Colonic mucosa (tissue), 4 donors: ENCODE measurements around the gene ATP1A3. TPM values are rescaled to one million over a fixed set of nuclear protein-coding genes. Genes with fewer than 3 reads are reported as not detected.

ENCODE experiments used
- DNase-seq: peaks from one replicate; pipeline ENCODE4 v3.0.0-alpha.2; 2020
- H3K27ac ChIP-seq: fragments of 200-600 bp; one replicate; pipeline ENCODE4 v1.8.0; 2021
- H3K27me3 ChIP-seq: fragments of 200-600 bp; one replicate; pipeline ENCODE4 v1.8.0; 2021
- H3K36me3 ChIP-seq: fragments of 200-600 bp; one replicate; pipeline ENCODE4 v1.8.0; 2021
- H3K4me1 ChIP-seq: fragments of 200-600 bp; one replicate; pipeline ENCODE4 v1.8.0; 2021; ENCODE audit warnings: mild to moderate bottlenecking
- H3K4me3 ChIP-seq: fragments of 200-600 bp; one replicate; pipeline ENCODE4 v1.8.0; 2021
- H3K9ac ChIP-seq, 2 donors: one replicate each; pipeline ENCODE4 v1.7.0; 2013; ENCODE audit warnings: control low read depth in 2 of 2, low read depth in 2 of 2, low read length in 2 of 2
- H3K9me3 ChIP-seq: fragments of 200-600 bp; one replicate; pipeline ENCODE4 v1.8.0; 2021
- intact Hi-C: fragments of 100-400 bp; cut with DNase I; formaldehyde crosslinking; loops from one replicate; pipeline ENCODE4 v1.14.1; 2022
- total RNA-seq, 2 donors: library from RNA; stranded (reverse); fragmentation: NEBNext Ultra II Directional in 1 of 2; extraction: Animal tissue kit (Norgen Biotek cat#: 25700) in 1 of 2; gene quantifications; one replicate each; pipeline ENCODE4 v1.2.1, GENCODE V29; 2021
- TF ChIP-seq, protein P1 (sequence below): fragments of 200-600 bp; IDR thresholded peaks from one replicate; pipeline ENCODE4 v1.8.0; 2022; ENCODE audit warnings: antibody characterized with exemption, mild to moderate bottlenecking
- donor health status: healthy.
- donor health status: DM: no; HTN: no; CAD: no.
- donor health status: DM: no; HTN: no; CAD: no.

Gene ATP1A3
- total RNA-seq, 2 donors from 2014 or later = 0.35 to 1.9 TPM

DNA sequence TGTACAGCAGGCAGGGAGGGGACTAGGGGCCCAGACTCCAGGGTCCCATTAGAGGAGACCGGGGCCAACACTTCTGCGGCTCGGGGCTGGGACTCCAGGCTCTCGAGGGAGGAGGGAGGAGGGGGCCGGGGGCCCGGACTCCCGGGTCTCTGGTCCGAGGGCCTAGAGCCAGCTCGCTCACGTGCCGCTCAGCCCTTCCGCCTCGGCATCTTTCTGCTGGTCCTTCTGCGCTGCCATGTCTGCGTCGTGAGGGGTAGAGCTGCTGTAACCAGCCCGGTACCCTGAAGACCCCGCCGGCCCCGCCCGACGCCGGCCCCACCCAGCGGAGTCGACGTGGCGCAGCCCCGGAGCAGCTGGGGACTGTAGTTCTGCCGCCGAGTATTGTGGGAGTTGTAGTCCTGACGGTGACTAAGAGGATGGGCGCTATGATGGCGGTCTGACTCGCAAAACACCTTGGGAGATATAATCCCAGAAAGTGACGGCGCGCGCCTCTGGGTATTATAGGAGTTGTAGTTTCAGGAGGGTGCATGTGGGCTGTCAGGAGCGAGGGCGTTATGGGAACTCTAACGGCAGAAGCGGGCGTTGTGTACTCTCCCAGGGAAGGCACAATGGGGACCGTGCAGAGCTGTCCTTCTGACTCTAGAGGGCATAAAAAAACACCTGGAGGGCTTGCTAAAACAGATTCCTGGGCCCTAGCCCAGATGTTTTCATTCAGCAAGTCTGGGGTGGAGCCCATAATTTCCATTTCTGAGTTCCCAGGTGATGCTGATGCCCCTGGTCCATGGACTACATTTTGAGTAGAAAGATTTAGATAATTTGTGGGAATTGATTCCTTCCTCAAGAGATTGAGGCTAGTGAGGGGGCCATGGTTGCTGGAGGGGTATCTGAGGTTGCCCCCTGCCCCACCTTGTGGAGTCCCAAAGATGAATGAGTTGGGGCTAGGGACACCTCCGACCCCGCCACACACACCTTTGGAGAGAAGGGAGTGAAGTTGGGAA lies 34.7 kb downstream of the ATP1A3 start, which contains the start of gene RABAC1:
TSS of gene RABAC1 (minus strand) at position 266 of the 998 bp plus-strand sequence. CDS start at position 237, 29 bp downstream.
- no peaks in the 10 kb centered on the region for H3K9me3 ChIP-seq
- H3K9ac ChIP-seq = peak within 1 kb of the TSS; percentile 92 to 95
- H3K27me3 ChIP-seq = no peaks in the 10 kb centered on the region
- H3K4me1 ChIP-seq = peaks cover 4% of the 10 kb centered on the region
- H3K27ac ChIP-seq = peak within 1 kb of the TSS; percentile 94
- intact Hi-C loops = no loop called here
- no peaks in the 10 kb centered on the region for H3K36me3 ChIP-seq
- peak within 1 kb of the TSS; percentile 94 for H3K4me3 ChIP-seq
- DNase-seq = peak; percentile 93
- TF ChIP-seq, protein P1, sequence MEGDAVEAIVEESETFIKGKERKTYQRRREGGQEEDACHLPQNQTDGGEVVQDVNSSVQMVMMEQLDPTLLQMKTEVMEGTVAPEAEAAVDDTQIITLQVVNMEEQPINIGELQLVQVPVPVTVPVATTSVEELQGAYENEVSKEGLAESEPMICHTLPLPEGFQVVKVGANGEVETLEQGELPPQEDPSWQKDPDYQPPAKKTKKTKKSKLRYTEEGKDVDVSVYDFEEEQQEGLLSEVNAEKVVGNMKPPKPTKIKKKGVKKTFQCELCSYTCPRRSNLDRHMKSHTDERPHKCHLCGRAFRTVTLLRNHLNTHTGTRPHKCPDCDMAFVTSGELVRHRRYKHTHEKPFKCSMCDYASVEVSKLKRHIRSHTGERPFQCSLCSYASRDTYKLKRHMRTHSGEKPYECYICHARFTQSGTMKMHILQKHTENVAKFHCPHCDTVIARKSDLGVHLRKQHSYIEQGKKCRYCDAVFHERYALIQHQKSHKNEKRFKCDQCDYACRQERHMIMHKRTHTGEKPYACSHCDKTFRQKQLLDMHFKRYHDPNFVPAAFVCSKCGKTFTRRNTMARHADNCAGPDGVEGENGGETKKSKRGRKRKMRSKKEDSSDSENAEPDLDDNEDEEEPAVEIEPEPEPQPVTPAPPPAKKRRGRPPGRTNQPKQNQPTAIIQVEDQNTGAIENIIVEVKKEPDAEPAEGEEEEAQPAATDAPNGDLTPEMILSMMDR = no peak

DNA sequence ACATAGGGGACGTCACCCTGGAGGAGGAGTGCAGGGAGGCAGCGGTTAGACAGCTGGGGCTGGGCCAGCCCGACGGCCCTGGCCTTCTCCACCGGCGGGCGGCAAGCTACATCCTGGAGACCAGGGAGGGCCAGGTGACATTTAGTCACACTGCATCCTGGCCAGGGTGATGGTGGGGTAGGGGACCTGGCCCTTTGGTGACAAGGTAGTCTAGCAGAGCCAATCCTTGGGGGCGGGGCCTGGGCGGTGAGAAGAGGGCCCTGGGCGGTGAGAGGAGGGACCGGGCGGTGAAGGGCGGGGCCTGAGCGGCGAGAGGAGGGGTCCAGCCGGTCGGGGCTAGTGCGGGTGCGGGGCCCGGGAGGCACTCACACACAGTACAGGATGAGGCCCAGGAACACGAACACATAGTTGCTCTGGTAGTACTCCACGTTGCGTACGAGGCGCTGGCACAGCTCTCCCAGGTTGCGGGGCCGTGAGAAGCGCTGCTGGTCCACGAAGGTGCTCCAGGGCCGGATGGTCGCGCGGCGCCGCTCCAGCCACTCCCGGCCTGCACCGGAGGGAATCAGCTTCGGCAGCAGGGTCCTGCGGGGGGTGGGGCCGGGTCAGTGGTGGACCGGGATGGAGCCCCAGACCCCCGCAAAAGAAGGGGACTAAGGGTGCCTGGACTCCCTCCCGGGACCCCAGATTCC lies 35.5 kb downstream of the ATP1A3 start:
- Histone ChIP-seq H3K9me3 (no peaks in the 10 kb centered on the region), H3K27ac (peak overlapping the region; percentile 94), H3K4me1 (peaks cover 4% of the 10 kb centered on the region), H3K4me3 (peak overlapping the region; percentile 94), H3K9ac (peak overlapping the region; percentile 92 to 95), H3K27me3 (no peaks in the 10 kb centered on the region), H3K36me3 (no peaks in the 10 kb centered on the region)
- TF ChIP-seq, protein P1 = no peak
- intact Hi-C loops = no loop called here
- DNase-seq = peak; percentile 97

DNA sequence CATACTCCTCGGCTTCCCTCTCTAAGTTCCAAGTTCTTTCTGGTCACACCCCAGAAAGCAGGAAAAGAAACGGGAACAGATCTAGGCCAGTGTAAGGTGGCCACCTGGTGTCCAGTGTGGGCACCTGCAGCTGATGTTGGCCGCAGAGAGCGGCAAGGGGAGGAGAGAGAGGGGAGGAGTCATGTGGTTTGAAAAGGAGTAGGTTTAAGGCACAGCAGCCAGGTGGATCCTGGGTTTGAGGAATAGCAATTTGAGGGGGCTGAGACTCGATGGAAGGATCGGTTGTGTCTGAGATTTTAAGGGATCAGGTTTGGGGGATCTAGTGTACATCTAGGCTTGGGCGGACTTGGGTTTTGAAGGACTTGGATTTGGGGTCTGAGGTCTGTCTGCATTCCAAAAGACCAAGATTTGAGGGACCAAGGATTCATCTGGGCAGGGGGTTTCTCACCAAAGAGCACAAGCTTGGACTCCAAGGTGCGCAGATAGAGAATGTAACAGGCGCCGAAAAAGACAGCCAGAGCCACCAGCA lies 36.1 kb downstream of the ATP1A3 start:
- H3K4me1 ChIP-seq = peaks cover 4% of the 10 kb centered on the region
- peak; percentile 87 for DNase-seq
- peak overlapping the region; percentile 94 for H3K27ac ChIP-seq
- no peaks in the 10 kb centered on the region for H3K9me3 ChIP-seq
- H3K9ac ChIP-seq = peak overlapping the region; percentile 92 to 95
- H3K36me3 ChIP-seq = no peaks in the 10 kb centered on the region
- TF ChIP-seq, protein P1 = peak; percentile 80
- H3K27me3 ChIP-seq = no peaks in the 10 kb centered on the region
- intact Hi-C loops = no loop called here
- peak overlapping the region; percentile 94 for H3K4me3 ChIP-seq

DNA sequence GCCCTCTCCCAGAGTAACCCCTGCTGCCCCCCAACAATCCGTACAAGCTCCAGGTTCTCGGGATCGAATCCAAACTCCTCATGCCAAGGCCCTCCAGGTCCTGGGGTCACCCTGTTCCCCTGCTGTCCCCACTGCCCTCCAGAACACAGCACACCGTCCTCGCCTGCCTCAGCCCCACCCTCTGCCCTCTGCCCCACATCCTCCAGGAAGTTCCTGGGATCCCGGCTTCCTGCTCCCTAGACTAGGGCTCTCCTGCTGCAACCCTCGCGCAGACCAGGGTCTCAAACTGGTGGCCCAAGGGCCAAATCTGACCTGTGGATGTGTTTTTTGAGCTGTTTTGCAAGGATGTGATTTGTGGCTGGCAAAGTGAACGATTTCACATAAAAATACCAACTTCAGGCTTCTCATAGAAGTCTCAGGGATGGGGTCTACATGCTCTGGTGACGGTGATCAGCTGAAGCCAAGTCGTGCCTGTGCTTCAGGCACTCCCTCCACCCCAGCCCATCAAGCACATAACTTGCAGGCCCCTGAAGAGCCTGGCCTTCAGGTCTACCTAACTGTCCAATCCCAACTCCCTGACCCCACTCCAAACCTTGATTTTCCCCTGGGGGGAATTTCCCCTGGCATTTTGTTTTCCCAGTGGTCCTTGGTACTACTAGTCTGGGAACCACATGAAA lies 36.7 kb downstream of the ATP1A3 start:
- H3K9me3 ChIP-seq = no peaks in the 10 kb centered on the region
- no peaks in the 10 kb centered on the region for H3K27me3 ChIP-seq
- DNase-seq = peak; percentile 85
- TF ChIP-seq, protein P1 = no peak
- H3K27ac ChIP-seq = peak overlapping the region; percentile 94
- H3K4me3 ChIP-seq = peak overlapping the region; percentile 94
- H3K9ac ChIP-seq = peak overlapping the region; percentile 47 to 95
- peaks cover 4% of the 10 kb centered on the region for H3K4me1 ChIP-seq
- H3K36me3 ChIP-seq = no peaks in the 10 kb centered on the region
- intact Hi-C loops = no loop called here

DNA sequence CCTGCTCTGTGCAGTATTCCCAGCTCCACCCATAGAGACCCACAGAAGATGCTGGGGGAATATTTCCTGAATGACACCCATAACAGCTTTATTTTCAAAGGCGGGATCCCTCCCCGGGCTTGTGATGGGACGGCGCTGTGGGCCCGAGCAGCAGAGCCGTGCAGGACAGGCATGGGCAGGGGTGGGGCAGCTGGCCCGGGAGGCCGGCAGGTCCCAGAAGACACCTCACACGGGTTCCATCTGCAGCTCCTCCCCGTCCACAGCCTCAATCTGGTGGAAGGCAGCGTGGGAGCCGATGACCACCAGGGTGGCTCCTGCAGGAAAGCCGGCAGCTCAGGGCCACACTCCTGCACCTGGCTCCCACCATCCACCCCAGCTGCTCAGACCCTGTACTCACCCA lies 37.4 kb downstream of the ATP1A3 start:
- H3K4me1 ChIP-seq = peaks cover 4% of the 10 kb centered on the region
- peak; percentile 57 for DNase-seq

More for the DNA sequence above, 37.4 kb downstream of the ATP1A3 start:
- H3K27ac ChIP-seq = peak overlapping the region; percentile 94
- no peaks in the 10 kb centered on the region for H3K27me3 ChIP-seq
- H3K9me3 ChIP-seq = no peaks in the 10 kb centered on the region
- peak overlapping the region; percentile 94 for H3K4me3 ChIP-seq
- peak overlapping the region; percentile 47 to 95 for H3K9ac ChIP-seq
- TF ChIP-seq, protein P1 = no peak
- intact Hi-C loops = no loop called here
- no peaks in the 10 kb centered on the region for H3K36me3 ChIP-seq
